IPS-20b (cell line): ENCODE measurements around the gene PSTK.

Experiments used
- H3K27ac ChIP-seq: one replicate; pipeline ENCODE4 v1.5.1; 2013; ENCODE audit warnings: low read length
- H3K27me3 ChIP-seq: 2 replicates; pipeline ENCODE4 v1.6.1; 2013; ENCODE audit warnings: mild to moderate bottlenecking, low read length, inconsistent platforms; ENCODE audit not compliant: insufficient read depth
- H3K36me3 ChIP-seq: 2 replicates; pipeline ENCODE4 v1.6.1; 2013; ENCODE audit warnings: low read depth, mild to moderate bottlenecking, inconsistent platforms, low read length, moderate library complexity; ENCODE audit not compliant: insufficient read depth
- H3K4me1 ChIP-seq: 2 replicates; pipeline ENCODE4 v1.6.1; 2013; ENCODE audit warnings: mild to moderate bottlenecking, control low read depth, inconsistent platforms, low read length, moderate library complexity; ENCODE audit not compliant: insufficient read depth
- H3K4me3 ChIP-seq: 2 replicates; pipeline ENCODE4 v1.5.1; 2013; ENCODE audit warnings: mild to moderate bottlenecking, low read length, inconsistent platforms
- H3K9ac ChIP-seq: 2 replicates; pipeline ENCODE4 v1.6.1; 2013; ENCODE audit warnings: low read depth, mild to moderate bottlenecking, inconsistent platforms, low read length, moderate library complexity
- H3K9me3 ChIP-seq: 2 replicates; pipeline ENCODE4 v1.6.1; 2013; ENCODE audit warnings: mild to moderate bottlenecking, low read depth, low read length, inconsistent platforms; ENCODE audit not compliant: insufficient read depth

PSTK gene

GRCh38 chr10:123027861-123028260 lies 47.7 kb downstream of the PSTK start:
- H3K27me3 ChIP-seq = no peaks in the 10 kb centered on the region
- H3K4me3 ChIP-seq = no peak overlapping the region
- H3K9me3 ChIP-seq = no peaks in the 10 kb centered on the region
- H3K4me1 ChIP-seq = no peaks in the 10 kb centered on the region
- H3K27ac ChIP-seq = no peak overlapping the region
- H3K36me3 ChIP-seq = no peaks in the 10 kb centered on the region
- H3K9ac ChIP-seq = no peak overlapping the region

- H3K9ac ChIP-seq = no peak overlapping the region
- H3K36me3 ChIP-seq = peaks cover 6% of the 10 kb centered on the region
- no peaks in the 10 kb centered on the region for H3K9me3 ChIP-seq
- H3K27me3 ChIP-seq = no peaks in the 10 kb centered on the region
- H3K27ac ChIP-seq = no peak overlapping the region
- no peaks in the 10 kb centered on the region for H3K4me1 ChIP-seq
- H3K4me3 ChIP-seq = no peak overlapping the region
Measured at GRCh38 chr10:123031124-123031523, 50.9 kb downstream of the PSTK start.

GRCh38 chr10:123034332-123034731 lies 54.1 kb downstream of the PSTK start:
- Histone ChIP-seq H3K4me3 (no peak overlapping the region), H3K4me1 (no peaks in the 10 kb centered on the region), H3K27ac (no peak overlapping the region), H3K27me3 (no peaks in the 10 kb centered on the region), H3K36me3 (peaks cover 11% of the 10 kb centered on the region), H3K9me3 (no peaks in the 10 kb centered on the region), H3K9ac (no peak overlapping the region)

- H3K27me3 ChIP-seq = no peaks in the 10 kb centered on the region
- H3K4me3 ChIP-seq = no peak overlapping the region
- peaks cover 11% of the 10 kb centered on the region for H3K36me3 ChIP-seq
- no peak overlapping the region for H3K27ac ChIP-seq
- H3K4me1 ChIP-seq = no peaks in the 10 kb centered on the region
- H3K9me3 ChIP-seq = no peaks in the 10 kb centered on the region
- no peak overlapping the region for H3K9ac ChIP-seq
Measured at GRCh38 chr10:123035467-123036086, 55.4 kb downstream of the PSTK start.

- Histone ChIP-seq H3K27me3 (no peaks in the 10 kb centered on the region), H3K4me1 (no peaks in the 10 kb centered on the region), H3K27ac (no peak overlapping the region), H3K9me3 (no peaks in the 10 kb centered on the region), H3K9ac (no peak overlapping the region), H3K4me3 (no peak overlapping the region), H3K36me3 (peaks cover 13% of the 10 kb centered on the region)
Measured at GRCh38 chr10:123038782-123039631, 58.8 kb downstream of the PSTK start.

GRCh38 chr10:123039632-123039930 lies 59.4 kb downstream of the PSTK start:
- Histone ChIP-seq H3K4me3 (no peak overlapping the region), H3K36me3 (peaks cover 17% of the 10 kb centered on the region), H3K27me3 (no peaks in the 10 kb centered on the region), H3K4me1 (no peaks in the 10 kb centered on the region), H3K27ac (no peak overlapping the region), H3K9ac (no peak overlapping the region), H3K9me3 (no peaks in the 10 kb centered on the region)
